HG03439 (cell line): ENCODE results near the gene ABHD1.
"Not testable (repeated sequence)": the region's sequence is repeated elsewhere in the genome, so short reads cannot be mapped to it uniquely, and the experiment has no call there.

Experiments used
- ATAC-seq: cut with Tn5 transposase; IDR thresholded peaks from one replicate; pipeline ENCODE4 v1.9.1; 2021; ENCODE audit warnings: mild to moderate bottlenecking, moderate library complexity; ENCODE audit not compliant: unreplicated experiment

Gene ABHD1

DNA sequence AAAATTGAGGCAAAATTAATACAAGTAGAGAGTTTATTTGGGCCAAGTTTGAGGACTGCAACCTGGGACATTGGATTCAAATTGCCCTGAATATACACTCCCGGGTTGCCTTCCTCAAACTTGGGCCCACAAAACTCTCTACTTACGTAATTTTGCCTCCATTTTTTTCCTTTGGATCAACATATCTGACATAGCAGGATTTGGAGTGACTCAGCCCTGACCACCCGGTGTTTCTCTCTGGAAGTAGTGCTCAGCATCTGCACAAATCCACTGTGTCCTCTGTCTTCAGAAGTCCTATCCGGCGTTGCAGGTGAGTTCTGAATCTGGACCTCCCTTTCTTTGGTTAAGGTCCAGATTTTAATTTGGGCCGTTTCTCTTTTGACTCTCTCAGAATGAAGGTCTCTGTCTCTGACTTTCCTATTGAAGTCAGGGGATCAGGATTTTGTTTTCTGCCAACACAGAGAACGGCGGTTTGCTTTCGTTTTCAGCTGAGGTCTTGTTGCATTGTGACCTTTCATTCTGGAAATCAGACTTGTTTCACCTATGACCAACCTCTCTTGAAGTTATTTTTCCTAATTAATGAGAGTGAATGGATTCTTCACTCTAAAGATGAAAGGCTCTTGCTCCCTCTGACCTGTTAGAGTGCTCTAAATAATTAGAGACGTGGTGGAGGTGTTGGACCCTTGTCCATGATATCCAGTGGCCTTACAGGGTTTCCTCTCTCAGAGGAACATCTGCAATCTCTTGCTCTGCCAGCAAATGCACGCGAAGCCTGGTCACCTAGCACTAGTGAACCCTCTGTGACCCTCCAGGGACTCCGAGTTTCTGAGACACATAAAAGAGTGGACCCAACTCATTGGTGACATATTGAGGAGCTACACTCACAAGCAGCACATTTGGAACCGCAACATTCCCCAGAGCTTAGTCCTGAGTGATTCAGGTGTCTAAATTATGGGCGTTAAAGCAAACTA, 38.8 kb downstream of the ABHD1 start:
- ATAC-seq, result no peak

DNA sequence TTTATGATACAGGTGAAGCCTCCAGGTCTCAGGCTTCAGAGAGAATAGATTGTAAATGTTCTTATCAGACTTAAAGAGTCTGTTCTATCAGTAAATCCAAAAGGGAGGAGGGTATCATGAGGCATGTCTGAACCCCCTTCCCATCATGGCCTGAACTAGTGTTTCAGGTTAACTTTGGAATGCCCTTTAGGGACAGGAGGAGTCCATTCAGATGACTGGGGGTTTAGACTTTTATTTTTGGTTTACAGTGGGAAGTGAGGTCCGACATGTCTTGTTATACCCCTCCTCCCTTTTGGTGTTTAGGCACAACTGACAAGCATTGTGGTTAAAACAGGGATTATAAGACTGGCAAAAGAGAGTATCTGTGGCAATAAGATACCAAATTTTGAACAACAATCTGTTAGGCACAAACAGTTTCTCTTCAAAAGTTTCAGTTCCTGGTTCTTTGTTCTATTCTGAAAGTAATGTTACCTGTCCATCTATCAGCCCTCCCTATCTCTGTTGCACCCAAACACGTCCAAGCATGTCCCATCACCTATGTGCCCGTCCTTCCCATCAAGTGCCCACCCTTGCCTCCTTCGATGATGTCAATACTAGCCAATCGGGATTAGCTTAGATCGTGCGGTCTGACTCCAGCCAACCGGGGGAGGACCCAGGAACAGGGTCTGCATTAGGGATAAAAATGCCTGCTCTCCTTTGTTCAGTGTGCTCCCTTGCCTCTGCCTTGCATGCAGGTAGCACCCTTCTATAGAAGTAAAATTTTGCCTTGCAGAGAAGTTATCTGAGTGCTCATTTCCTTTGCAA, 41.5 kb downstream of the ABHD1 start:
- ATAC-seq, result no peak

DNA sequence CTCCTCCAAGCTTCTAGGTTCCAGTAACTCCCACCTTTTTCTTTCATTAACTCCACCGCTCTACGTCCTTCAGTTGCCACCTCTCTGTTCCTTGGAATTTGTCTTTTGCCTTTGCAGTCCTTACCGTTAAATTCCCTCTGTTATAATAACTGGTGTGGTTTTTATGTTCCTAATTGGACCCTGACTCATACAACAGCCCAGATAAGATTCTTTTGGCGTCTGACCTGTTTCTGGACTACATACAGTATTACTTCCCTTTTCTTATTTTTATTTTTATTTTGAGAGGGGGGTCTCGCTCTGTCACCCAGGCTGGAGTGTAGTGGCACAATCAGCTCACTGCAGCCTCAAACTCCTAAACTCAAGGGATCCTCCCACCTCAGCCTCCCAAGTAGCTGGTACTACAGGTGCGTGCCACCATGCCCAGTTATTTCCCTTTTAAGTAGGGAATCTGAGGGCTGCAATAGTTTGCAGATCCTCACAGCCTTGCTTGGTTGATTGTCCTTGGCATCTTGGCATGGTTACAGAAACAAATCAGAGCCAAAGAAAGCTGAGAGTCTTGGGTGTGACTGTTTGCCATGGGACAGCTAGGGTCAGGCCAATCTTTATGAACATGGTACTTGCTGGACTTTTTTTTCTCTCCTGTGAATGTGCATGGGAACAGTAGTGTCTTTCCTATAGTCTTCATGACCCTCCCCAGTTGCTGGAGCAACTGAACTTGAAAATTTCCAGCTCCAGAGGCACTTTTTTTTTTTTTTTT, 47.1 kb downstream of the ABHD1 start:
- ATAC-seq, result no peak

DNA sequence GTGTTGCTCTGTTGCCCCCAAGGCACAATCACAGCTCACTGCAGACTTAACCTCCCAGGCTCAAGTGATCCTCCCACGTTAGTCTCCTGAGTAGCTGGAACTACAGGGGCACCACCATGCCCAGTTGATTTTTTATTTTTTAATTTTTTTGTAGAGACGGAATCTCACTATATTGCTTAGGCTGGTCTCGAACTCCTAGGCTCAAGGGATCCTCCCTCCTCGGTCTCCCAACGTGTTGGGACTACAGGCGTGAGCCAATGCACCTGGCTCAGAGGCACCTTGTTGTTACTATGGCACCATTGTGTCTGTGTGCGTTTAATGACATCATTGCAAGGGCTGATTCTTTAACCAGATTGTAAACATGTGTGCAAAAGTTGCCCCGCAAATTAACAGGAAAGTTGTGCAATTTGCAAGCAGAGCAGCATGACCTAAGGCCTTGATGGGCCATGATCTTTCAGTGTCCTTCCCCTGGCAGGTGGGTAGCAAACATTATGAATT, 47.8 kb downstream of the ABHD1 start:
- ATAC-seq, result no peak

DNA sequence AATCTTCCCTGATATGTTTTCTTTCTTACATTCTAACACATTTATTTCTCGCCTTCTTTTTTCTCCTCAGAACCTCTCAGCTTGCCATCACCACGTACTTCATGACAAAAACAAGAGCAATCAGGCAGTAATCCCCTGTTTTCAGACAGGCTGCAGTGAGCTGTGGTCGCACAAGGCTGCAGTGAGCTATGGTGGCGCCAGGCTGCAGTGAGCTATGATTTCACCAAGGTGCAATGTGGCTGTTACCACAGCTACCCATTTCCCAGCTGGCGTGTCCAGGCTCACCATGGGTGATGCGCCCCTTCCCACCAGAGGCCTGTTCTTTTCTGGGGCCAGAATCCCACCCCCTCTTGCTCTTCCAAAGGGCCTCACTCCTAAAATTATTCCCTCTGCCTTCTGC, 51.0 kb downstream of the ABHD1 start:
- ATAC-seq, result no peak

DNA sequence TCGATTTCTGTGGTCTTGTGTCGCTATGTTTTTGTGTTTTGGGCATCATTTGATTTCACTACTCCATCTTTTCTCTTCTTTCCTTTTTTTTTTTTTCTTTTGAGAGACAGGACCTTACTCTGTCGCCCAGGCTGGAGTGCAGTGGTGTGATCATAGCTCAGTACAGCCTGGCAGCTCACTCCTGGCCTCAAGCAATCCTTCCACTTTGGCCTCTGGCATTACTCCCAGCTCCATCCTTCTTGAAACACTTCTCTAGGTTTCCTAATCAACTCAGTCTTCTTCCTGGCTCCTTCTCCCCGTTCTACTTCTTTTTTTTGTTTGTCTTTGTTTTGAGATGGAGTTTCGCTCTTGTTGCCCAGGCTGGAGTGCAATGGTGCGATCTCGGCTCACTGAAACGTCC, 51.7 kb downstream of the ABHD1 start:
- no peak for ATAC-seq

DNA sequence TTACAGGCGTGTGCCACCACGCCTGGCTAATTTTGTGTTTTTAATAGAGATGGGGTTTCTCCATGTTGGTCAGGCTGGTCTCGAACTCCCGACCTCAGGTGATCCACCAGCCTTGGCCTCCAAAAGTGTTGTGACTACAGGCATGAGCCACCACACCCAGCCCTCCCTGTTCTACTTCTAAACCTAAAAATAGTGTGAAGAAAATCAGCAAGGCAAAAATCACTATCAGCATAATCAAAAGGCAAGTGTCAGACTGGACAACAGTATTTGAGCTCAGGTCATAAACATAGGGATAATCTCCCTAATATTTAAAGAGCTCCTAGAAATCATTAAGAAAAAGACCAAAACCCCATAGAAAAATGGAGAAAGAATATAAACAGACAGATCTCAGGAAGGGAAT, 52.2 kb downstream of the ABHD1 start:
- ATAC-seq, result not testable (repeated sequence)

DNA sequence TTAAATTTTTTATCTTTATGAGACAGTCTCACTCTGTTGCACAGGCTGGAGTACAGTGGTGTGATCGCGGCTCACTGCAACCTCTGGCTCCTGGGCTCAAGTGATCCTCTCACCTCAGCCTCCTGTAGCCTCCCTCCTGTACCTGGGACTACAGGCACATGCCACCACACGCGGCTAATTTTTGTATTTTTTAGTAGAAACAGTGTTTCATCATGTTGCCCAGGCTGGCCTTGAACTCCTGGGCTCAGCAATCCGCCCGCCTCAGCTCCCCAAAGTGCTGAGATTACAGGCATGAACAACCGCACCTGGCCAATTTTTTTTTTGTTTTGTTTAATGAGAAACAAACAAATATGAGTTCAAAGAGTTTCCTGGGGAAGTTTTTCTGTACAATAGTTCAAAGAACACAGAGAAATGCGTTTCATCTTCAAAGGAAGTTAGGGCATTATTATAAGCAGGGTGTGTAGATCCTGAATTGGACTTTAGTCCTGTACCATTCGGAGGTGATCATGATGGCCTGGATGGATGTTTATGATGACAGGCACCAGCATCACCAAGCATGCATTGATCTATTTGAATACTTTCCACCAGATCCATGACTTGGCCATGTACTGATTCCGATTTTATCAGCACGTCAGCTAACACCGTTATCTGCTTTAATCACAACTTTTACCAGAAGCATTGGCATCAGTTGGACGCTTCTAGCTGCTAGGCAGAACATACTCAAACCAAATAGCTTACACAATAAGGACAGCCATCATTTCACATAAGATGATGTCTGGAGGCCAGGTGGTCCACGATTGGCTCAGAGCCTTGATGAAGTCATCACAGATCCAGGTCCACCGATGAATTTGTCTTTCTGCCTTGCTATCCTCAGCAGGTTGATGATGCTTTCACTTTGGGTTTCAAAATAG, 54.1 kb downstream of the ABHD1 start:
- ATAC-seq, result no peak

DNA sequence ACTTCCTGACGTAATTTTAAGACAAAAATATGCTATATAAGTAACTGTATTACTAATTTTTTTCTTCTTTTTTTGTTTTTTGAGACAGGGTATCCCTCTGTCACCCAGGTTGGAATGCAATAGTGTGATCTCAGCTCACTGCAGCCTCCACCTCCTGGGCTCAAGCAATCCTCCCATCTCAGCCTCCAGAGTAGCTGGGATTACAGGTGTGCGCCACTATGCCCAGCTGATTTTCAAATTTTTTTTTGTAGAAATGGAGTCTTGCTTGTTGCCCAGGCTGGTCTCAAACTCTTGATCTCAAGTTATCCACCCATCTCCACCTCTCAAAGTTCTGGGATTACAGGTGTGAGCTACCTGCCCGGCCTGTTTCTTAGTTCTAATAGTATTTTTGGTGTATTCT, 54.9 kb downstream of the ABHD1 start:
- no peak for ATAC-seq

DNA sequence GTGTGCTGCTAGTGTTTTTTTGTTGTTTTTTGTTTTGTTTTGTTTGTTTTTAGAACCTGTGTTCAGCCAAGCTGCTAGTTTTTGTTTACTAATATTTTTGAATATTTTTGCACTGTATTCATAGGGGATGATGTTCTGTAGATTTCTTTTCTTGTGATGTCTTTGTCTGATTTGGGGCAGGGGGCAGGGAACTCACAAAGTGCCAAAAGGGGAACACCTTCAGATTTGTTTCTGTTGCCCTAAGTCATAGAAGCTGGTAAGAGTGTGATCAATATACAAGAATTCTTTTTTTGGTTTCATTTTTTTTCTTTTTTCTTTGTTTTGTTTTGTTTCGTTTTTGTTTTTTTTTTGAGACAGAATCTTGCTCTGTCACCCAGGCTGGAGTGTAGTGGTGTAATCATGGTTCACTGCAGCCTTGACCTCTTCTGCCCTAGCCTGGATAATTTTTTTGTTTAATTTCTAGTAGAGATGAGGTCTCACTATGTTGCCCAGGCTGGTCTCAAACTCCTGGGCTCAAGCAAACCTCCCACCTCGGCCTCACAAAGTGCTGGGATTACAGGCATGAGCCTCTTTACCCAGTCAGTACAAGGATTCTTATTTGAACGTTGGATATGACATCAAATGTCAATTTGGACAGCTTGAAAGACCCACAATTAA, 55.9 kb downstream of the ABHD1 start:
- no peak for ATAC-seq
